B cell (primary cell): Measurements from ENCODE around the gene PDLIM5. TPM values are rescaled to one million over a fixed set of nuclear protein-coding genes. Genes with fewer than 3 reads are reported as not detected.

Experiments used
- ATAC-seq: fragments of 200-7000 bp; cut with Tn5 transposase; one replicate; pipeline ENCODE4 v1.10.0; 2021; ENCODE audit warnings: low read depth, mild to moderate bottlenecking, moderate number of reproducible peaks, moderate library complexity
- CTCF ChIA-PET: fragments of 350-600 bp; sonication (Branson Sonifier 250); formaldehyde crosslinking; loops from one replicate; lab custom pipeline; 2021; ENCODE audit warnings: antibody characterized with exemption, inconsistent platforms; lab: Charles Lee
- POLR2A ChIA-PET: fragments of 350-600 bp; sonication (Branson Sonifier 250); formaldehyde crosslinking; loops from one replicate; lab custom pipeline; 2021; ENCODE audit warnings: antibody characterized with exemption; lab: Charles Lee
- DNase-seq: peaks from one replicate; pipeline ENCODE4 v3.0.0; 2013
- H2AFZ ChIP-seq: 2 replicates; pipeline ENCODE4 v1.6.1; 2012; ENCODE audit warnings: mild to moderate bottlenecking, low read depth, low read length; ENCODE audit not compliant: insufficient read depth, poor library complexity, severe bottlenecking
- H3K27ac ChIP-seq, 2 donors: 1 replicate in 1 of 2; 2 replicates in 1 of 2; pipeline ENCODE4 v1.5.1; 2012 to 2013; ENCODE audit warnings: low read length in 2 of 2, mild to moderate bottlenecking in 2 of 2, moderate library complexity in 1 of 2
- H3K27me3 ChIP-seq, 4 experiments: fragments of 200-600 bp in 1 of 4; sonication (generic) in 1 of 4; replicated peaks in 1 of 4; 1 replicate in 2 of 4; 2 replicates in 2 of 4; pipeline versions ENCODE4 v1.6.1 to v1.7.0; 2013 to 2016; ENCODE audit warnings: low read length in 3 of 4, mild to moderate bottlenecking in 2 of 4, mixed read lengths in 1 of 4, moderate library complexity in 1 of 4; ENCODE audit not compliant: insufficient read depth in 4 of 4, control insufficient read depth in 3 of 4; ENCODE audit errors: control extremely low read depth in 1 of 4
- H3K36me3 ChIP-seq, 2 experiments: replicated peaks in 1 of 2; 1 replicate in 1 of 2; 2 replicates in 1 of 2; pipeline versions ENCODE4 v1.6.1 to v1.7.1; 2013; ENCODE audit warnings: low read length in 1 of 2; ENCODE audit not compliant: insufficient read depth in 2 of 2, control insufficient read depth in 1 of 2; ENCODE audit errors: control extremely low read depth in 1 of 2, extremely low read depth in 1 of 2
- H3K4me1 ChIP-seq, 2 donors: fragments of 200-600 bp in 1 of 2; sonication (generic) in 1 of 2; 1 replicate in 1 of 2; 2 replicates in 1 of 2; pipeline versions ENCODE4 v1.5.1 to v1.6.1; 2013 to 2017; ENCODE audit warnings: low read length in 2 of 2; ENCODE audit not compliant: control insufficient read depth in 2 of 2, insufficient read depth in 2 of 2
- H3K4me2 ChIP-seq: replicated peaks from 2 replicates; pipeline ENCODE3; 2012; ENCODE audit warnings: mild to moderate bottlenecking, low read depth, low read length; ENCODE audit not compliant: poor library complexity, severe bottlenecking
- H3K4me3 ChIP-seq, 5 experiments: fragments of 200-600 bp in 1 of 5; sonication (generic) in 1 of 5; 1 replicate in 3 of 5; 2 replicates in 2 of 5; pipeline versions ENCODE4 v1.5.1 to v1.7.0; 2011 to 2016; ENCODE audit warnings: low read length in 4 of 5, mild to moderate bottlenecking in 4 of 5, low read depth in 2 of 5, control low read depth in 1 of 5, moderate library complexity in 1 of 5; ENCODE audit not compliant: insufficient read depth in 1 of 5; ENCODE audit errors: control extremely low read depth in 1 of 5, extremely low read depth in 1 of 5
- H3K79me2 ChIP-seq: fragments of 200-600 bp; sonication (generic); one replicate; pipeline ENCODE4 v1.6.0; 2016; ENCODE audit warnings: low read length; ENCODE audit not compliant: control insufficient read depth, insufficient read depth
- H3K9ac ChIP-seq: fragments of 200-600 bp; sonication (generic); 2 replicates; pipeline ENCODE4 v1.6.1; 2017; ENCODE audit warnings: mild to moderate bottlenecking, low read length, moderate library complexity
- H3K9me3 ChIP-seq, 3 donors: one replicate each; pipeline versions ENCODE4 v1.6.1 to v1.7.1; 2013; ENCODE audit warnings: low read length in 2 of 3; ENCODE audit not compliant: control insufficient read depth in 2 of 3, insufficient read depth in 1 of 3; ENCODE audit errors: control extremely low read depth in 1 of 3
- H4K20me1 ChIP-seq: 2 replicates; pipeline ENCODE4 v1.6.0; 2012; ENCODE audit warnings: mild to moderate bottlenecking, low read length; ENCODE audit not compliant: insufficient read depth, control insufficient read depth, poor library complexity, severe bottlenecking
- H3K27ac Mint-ChIP-seq: one replicate; pipeline ENCODE4 v1.8.0; 2021; ENCODE audit warnings: mixed read lengths
- H3K27me3 Mint-ChIP-seq: one replicate; pipeline ENCODE4 v1.8.0; 2021; ENCODE audit warnings: mixed read lengths
- H3K4me1 Mint-ChIP-seq: one replicate; pipeline ENCODE4 v1.8.0; 2021; ENCODE audit warnings: mixed read lengths
- H3K4me3 Mint-ChIP-seq: one replicate; pipeline ENCODE4 v1.8.0; 2021; ENCODE audit warnings: mixed read lengths
- H3K9me3 Mint-ChIP-seq: one replicate; pipeline ENCODE4 v1.8.0; 2022; ENCODE audit warnings: mixed read lengths; ENCODE audit not compliant: insufficient read depth
- CTCF ChIP-seq: fragments of 200-600 bp; IDR thresholded peaks from one replicate; pipeline ENCODE4 v1.8.0; 2022; ENCODE audit warnings: antibody characterized with exemption, mild to moderate bottlenecking
- EZH2 ChIP-seq: IDR thresholded peaks from 2 replicates; pipeline ENCODE4 v1.6.1; 2012; ENCODE audit warnings: borderline replicate concordance, low read depth, mild to moderate bottlenecking, moderate library complexity, low read length; ENCODE audit not compliant: insufficient read depth, poor library complexity, severe bottlenecking
- WGBS: methylation state at CpG from one replicate; pipeline ENCODE4 v1.1.5; 2013; ENCODE audit warnings: missing lambda C conversion rate; ENCODE audit not compliant: insufficient coverage; 5-methylcytosine and 5-hydroxymethylcytosine counted together
- intact Hi-C: fragments of 100-400 bp; cut with micrococcal nuclease; formaldehyde crosslinking; loops from one replicate; pipeline ENCODE4 v1.10.0; 2022
- polyA plus RNA-seq: library from polyadenylated mRNA; depleted of rRNA; stranded (reverse); fragments of >200 nt; gene quantifications from 2 replicates; pipeline ENCODE4 v1.2.3, GENCODE V29; 2012
- total RNA-seq, 2 donors: library from RNA; stranded (reverse); fragments of 120-200 nt in 1 of 2; gene quantifications; 1 replicate in 1 of 2; 2 replicates in 1 of 2; pipeline versions ENCODE4 v1.2.3 to v1.2.4, GENCODE V29; 2013 to 2022

Gene PDLIM5
- total and polyA plus RNA-seq, 2 donors (not counting 1 experiment from before 2014, with no cell fraction given), result 24.0 to 30.2 TPM

- no peaks in the 10 kb centered on the region for H3K4me1 ChIP-seq
- Mint-ChIP-seq H3K27ac (no peak overlapping the region), H3K9me3 (no peaks in the 10 kb centered on the region), H3K27me3 (no peaks in the 10 kb centered on the region), H3K4me1 (no peaks in the 10 kb centered on the region), H3K4me3 (no peak overlapping the region)
- no peaks in the 10 kb centered on the region for H4K20me1 ChIP-seq
- TF ChIP-seq EZH2 (no peak), CTCF (no peak)
- no peaks in the 10 kb centered on the region for H3K36me3 ChIP-seq
- CTCF ChIA-PET, result interaction anchor here (0.5 kb wide), 1 partner anchor 594 kb away, joined by 3 read pairs; no protein-coding TSS in a partner anchor
- H3K9ac ChIP-seq, result no peak overlapping the region
- DNase-seq (no peak), ATAC-seq (no peak)
- no peaks in the 10 kb centered on the region for H3K79me2 ChIP-seq
- H3K4me2 ChIP-seq, result no peak overlapping the region
- no peak overlapping the region for H3K27ac ChIP-seq
- H3K27me3 ChIP-seq, result no peaks in the 10 kb centered on the region
- POLR2A ChIA-PET, result no interaction called here
- intact Hi-C loops, result no loop called here
- no CpG with 5 or more reads among the region's 5 CpGs for WGBS
- no peak overlapping the region for H2AFZ ChIP-seq
- H3K9me3 ChIP-seq, result no peaks in the 10 kb centered on the region
- no peak overlapping the region for H3K4me3 ChIP-seq
These were observed 109.7 kb downstream of the PDLIM5 start for GRCh38 chr4:94561249-94562024.

GRCh38 chr4:94562285-94562684 lies 110.5 kb downstream of the PDLIM5 start:
- H3K27ac Mint-ChIP-seq, result no peak overlapping the region
- no peaks in the 10 kb centered on the region for H4K20me1 ChIP-seq
- WGBS, result no CpG with 5 or more reads among the region's 1 CpG
- TF ChIP-seq EZH2 (no peak), CTCF (no peak)
- H3K4me1 ChIP-seq, result no peaks in the 10 kb centered on the region
- H3K4me3 Mint-ChIP-seq, result no peak overlapping the region
- no peaks in the 10 kb centered on the region for H3K27me3 Mint-ChIP-seq
- H3K9ac ChIP-seq, result no peak overlapping the region
- H3K79me2 ChIP-seq, result no peaks in the 10 kb centered on the region
- no peak for ATAC-seq
- H3K27me3 ChIP-seq, result no peaks in the 10 kb centered on the region
- no peaks in the 10 kb centered on the region for H3K9me3 ChIP-seq
- H3K27ac ChIP-seq, result no peak overlapping the region
- no peak overlapping the region for H3K4me2 ChIP-seq
- ChIA-PET CTCF (no interaction called here), POLR2A (no interaction called here)
- DNase-seq, result no peak
- H3K36me3 ChIP-seq, result no peaks in the 10 kb centered on the region
- H3K4me3 ChIP-seq, result no peak overlapping the region
- H2AFZ ChIP-seq, result no peak overlapping the region
- H3K4me1 Mint-ChIP-seq, result no peaks in the 10 kb centered on the region
- intact Hi-C loops, result no loop called here
- H3K9me3 Mint-ChIP-seq, result no peaks in the 10 kb centered on the region
